Heart right ventricle (tissue), 16 donors: ENCODE results near the gene PTGES. TPM values are rescaled to one million over a fixed set of nuclear protein-coding genes. Genes with fewer than 3 reads are reported as not detected.
"Not testable (repeated sequence)": the region's sequence is repeated elsewhere in the genome, so short reads cannot be mapped to it uniquely, and the experiment has no call there.

ENCODE experiments used
- ATAC-seq, 8 donors: fragments of 200-7000 bp; cut with Tn5 transposase; one replicate each; pipeline ENCODE4 v1.9.1; 2020; ENCODE audit warnings: mild to moderate bottlenecking in 8 of 8, moderate library complexity in 8 of 8, moderate number of reproducible peaks in 1 of 8
- DNase-seq, 2 donors: peaks; one replicate each; pipeline ENCODE4 v3.0.0-alpha.2; 2020
- H3K27ac ChIP-seq, 10 donors: fragments of 200-600 bp; sonication (generic) in 2 of 10; one replicate each; pipeline versions ENCODE4 v1.5.0 to v1.8.0; 2020 to 2022; ENCODE audit warnings: mild to moderate bottlenecking in 3 of 10
- H3K27me3 ChIP-seq, 7 donors: fragments of 200-600 bp; one replicate each; pipeline ENCODE4 v1.8.0; 2021 to 2022; ENCODE audit warnings: mild to moderate bottlenecking in 2 of 7
- H3K36me3 ChIP-seq, 9 donors: fragments of 200-600 bp; sonication (generic) in 1 of 9; one replicate each; pipeline versions ENCODE4 v1.5.0 to v1.8.0; 2020 to 2022; ENCODE audit warnings: mild to moderate bottlenecking in 2 of 9
- H3K4me1 ChIP-seq, 9 donors: fragments of 200-600 bp; sonication (generic) in 1 of 9; one replicate each; pipeline versions ENCODE4 v1.5.0 to v1.8.0; 2020 to 2022; ENCODE audit warnings: mild to moderate bottlenecking in 4 of 9
- H3K4me3 ChIP-seq, 10 donors: fragments of 200-600 bp; sonication (generic) in 2 of 10; one replicate each; pipeline versions ENCODE4 v1.5.0 to v1.8.0; 2020 to 2022; ENCODE audit warnings: mild to moderate bottlenecking in 7 of 10, moderate library complexity in 2 of 10
- H3K9me3 ChIP-seq, 11 donors: fragments of 200-600 bp in 10 of 11; sonication (generic) in 2 of 11; one replicate each; pipeline versions ENCODE4 v1.5.0 to v1.8.0; 2013 to 2022; ENCODE audit warnings: mild to moderate bottlenecking in 2 of 11, control low read depth in 1 of 11, moderate library complexity in 1 of 11
- WGBS, 2 donors: extraction: QIAGEN DNeasy Blood & Tissue Kit; methylation state at CpG; one replicate each; pipeline ENCODE4 v1.1.7; 2013; ENCODE audit warnings: inconsistent platforms in 1 of 2; 5-methylcytosine and 5-hydroxymethylcytosine counted together
- intact Hi-C, 10 donors: fragments of 100-400 bp; cut with DNase I; formaldehyde crosslinking; loops; one replicate each; pipeline versions ENCODE4 v1.11.1 to v1.14.2; 2022
- polyA plus RNA-seq, 2 donors: library from polyadenylated mRNA; stranded (reverse); fragments of 200-250 nt; gene quantifications; one replicate each; pipeline ENCODE4 v1.2.3, GENCODE V29; 2013
- total RNA-seq, 10 donors: library from RNA; stranded (reverse); fragmentation: NEBNext Ultra II Directional in 3 of 10; extraction: Animal tissue kit (Norgen Biotek cat#: 25700) in 3 of 10; gene quantifications; one replicate each; pipeline versions ENCODE4 v1.2.1 to v1.2.4, GENCODE V29; 2021 to 2023
- TF ChIP-seq, protein P1 (sequence below), 9 donors: fragments of 200-600 bp; sonication (generic) in 2 of 9; IDR thresholded peaks; one replicate each; pipeline versions ENCODE4 v1.5.0 to v1.8.0; 2021 to 2022; ENCODE audit warnings: antibody characterized with exemption in 9 of 9, mild to moderate bottlenecking in 5 of 9, moderate library complexity in 1 of 9
- donor health status: Arrhythmogenic right ventricular cardiomyopathy.
- donor health status: ischemic (EF 13 %, LVEDD 7.1; RV severe dilation, severe dysfunction).
- donor health status: healthy with polysubstance abuse.
- donor health status: DM: no; HTN: yes; CAD: no.
- donor health status: DM: no; HTN: no; CAD: no.
- donor health status: ischemic (EF 25% LVEDD 6.9; RV normal size, moderate dysfunction).
- donor health status: ischemic (EF 25% LVEDD 5.7; RV mildly dilated, moderate dysfunction).
- donor health status: healthy.
- donor health status: DM: yes; HTN: yes; CAD: no.
- donor health status: Ischemic cardiomyopathy.
- donor health status: ischemic (EF 35%, LVEDD 5.7; RV mildly dilated, moderate dysfunction).
- donor health status: nonischemic (EF 11% LVEDD 7.7; RV severe dilation, severe dysfunction).
- donor health status: DM: yes; HTN: yes; CAD: no.
- donor health status: PGD.
- donor health status: ischemic (EF 29% LVEDD 5.4; RV normal size, mild dysfunction).
- donor health status: nonischemic (EF 23%, LVEDD 6.1; RV moderate dilation, normal function).

The PTGES gene
- total and polyA plus RNA-seq, 12 donors = 0.15 to 5.7 (median 1.5) TPM

DNA sequence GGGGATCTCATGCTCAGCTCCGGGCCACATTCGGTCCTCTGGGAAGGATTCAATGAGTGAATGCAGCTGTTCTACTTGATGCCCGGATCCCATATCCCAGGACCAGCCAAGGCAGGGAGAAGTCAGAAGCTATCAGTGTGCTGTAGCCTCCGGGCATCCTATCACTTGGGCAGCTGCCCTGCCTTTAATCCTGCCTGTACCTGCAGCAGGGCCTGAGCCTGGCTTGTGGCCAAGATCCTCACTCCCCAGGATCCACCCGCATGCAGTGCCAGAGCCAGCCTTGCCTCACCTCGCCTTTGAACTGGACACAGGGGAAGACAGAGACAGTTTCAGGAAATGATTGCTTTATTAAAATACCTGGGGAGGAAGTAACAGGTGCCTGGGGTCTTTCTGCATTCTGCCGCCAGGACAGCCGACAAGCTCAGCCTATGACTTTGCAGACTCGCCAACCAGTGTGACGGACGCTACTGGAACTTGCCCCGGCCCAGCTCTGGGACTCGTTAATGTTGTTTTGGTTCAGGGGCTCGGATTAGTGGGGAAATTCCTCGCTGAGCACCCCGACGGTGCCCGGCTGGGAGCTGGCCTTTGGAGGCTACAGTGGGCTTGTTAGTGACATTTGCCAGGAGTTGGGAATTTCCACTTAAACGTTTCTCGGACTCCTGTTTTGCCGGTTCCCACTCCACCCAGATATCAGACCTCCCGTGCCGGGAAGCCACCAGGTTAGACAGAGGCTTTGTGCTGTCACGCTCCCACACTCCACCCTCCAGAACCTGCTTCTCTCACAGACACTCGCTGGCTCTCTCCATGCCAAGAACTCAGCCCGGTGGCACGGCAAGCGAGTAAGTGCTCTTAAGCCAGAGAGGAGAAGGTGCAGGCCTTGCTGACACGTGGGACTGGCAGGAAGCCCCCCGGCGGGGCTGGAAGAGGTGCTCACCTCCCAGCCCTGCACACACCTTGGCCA is 721 bp downstream of the PTGES start:
- no peak for DNase-seq
- H3K27ac ChIP-seq = peak overlapping the region in 2 of 10 donors; percentile 2 to 53
- 26 to 36% methylated on average over 31 of the region's 31 CpGs for WGBS, 2 donors

DNA sequence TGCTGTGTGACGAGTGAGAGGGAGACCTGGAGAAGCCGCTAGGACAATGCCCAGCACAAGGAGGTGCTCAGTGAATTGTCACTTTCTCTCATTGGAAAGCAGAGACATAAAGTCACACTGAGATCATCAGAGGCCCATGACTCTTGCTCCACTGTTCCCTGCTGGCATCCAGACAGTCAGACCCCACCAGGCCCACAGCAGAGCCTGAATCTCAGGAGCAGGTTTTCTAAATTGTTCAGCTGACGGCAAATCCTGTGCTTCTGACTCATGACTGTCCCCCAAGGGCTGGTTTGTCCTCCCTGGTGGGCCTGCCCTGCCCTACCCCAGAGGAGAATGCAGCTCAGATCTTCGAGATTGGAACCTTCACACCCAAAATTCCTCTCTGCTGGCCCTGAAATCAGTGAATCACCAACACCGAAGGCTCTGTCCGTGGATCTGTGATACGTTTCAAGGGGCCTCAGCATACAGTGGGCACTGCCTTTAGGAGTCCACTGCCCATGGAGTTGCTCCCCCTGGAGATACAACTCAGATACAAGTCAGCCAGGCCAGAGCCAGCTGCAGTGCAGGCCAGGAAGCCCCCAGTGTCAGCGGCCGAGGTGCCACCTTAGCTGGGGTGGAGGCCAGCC is 2.7 kb downstream of the PTGES start:
- intact Hi-C loops = no loop called here
- ATAC-seq = no peak
- WGBS, 2 donors = 88 to 92% methylated on average over 9 of the region's 9 CpGs

More for the DNA sequence above, 721 bp downstream of the PTGES start:
- H3K4me3 ChIP-seq = peak overlapping the region in 9 of 10 donors; percentile 20 to 58 (median 44)
- H3K27me3 ChIP-seq = peaks cover 0 to 17% (median 9%) of the 10 kb centered on the region in 7 donors
- ATAC-seq = peak in 5 of 8 donors; percentile 14 to 42 (median 24)
- H3K9me3 ChIP-seq = no peaks in the 10 kb centered on the region
- TF ChIP-seq, protein P1, sequence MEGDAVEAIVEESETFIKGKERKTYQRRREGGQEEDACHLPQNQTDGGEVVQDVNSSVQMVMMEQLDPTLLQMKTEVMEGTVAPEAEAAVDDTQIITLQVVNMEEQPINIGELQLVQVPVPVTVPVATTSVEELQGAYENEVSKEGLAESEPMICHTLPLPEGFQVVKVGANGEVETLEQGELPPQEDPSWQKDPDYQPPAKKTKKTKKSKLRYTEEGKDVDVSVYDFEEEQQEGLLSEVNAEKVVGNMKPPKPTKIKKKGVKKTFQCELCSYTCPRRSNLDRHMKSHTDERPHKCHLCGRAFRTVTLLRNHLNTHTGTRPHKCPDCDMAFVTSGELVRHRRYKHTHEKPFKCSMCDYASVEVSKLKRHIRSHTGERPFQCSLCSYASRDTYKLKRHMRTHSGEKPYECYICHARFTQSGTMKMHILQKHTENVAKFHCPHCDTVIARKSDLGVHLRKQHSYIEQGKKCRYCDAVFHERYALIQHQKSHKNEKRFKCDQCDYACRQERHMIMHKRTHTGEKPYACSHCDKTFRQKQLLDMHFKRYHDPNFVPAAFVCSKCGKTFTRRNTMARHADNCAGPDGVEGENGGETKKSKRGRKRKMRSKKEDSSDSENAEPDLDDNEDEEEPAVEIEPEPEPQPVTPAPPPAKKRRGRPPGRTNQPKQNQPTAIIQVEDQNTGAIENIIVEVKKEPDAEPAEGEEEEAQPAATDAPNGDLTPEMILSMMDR (IDR thresholded peaks at IDR 0.05) = no peak
- intact Hi-C loops = no loop called here
- peaks cover 2 to 25% (median 17%) of the 10 kb centered on the region in 9 donors for H3K4me1 ChIP-seq
- no peaks in the 10 kb centered on the region for H3K36me3 ChIP-seq

DNA sequence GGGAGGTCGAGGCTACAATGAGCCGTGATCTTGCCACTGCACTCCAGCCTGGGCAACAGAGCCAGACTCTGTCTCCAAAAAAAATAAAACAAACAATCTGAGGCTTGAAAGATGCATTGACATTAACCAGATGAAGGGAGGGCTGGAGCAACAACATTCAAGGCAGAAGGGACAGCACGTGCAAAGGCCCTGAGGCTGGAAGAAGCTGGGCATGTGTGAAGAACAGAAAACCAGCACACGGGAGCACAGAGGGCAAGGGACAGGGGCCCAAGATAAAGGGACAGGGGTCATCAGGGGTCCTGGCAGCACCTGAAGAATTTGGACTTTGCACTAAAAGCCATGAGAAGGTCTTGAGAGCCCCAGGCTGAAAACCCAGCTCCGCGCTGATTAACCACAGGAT is 3.3 kb downstream of the PTGES start:
- Histone ChIP-seq H3K27me3 (peaks cover 0 to 15% (median 9%) of the 10 kb centered on the region in 7 donors), H3K4me3 (no peak overlapping the region), H3K27ac (no peak overlapping the region), H3K9me3 (no peaks in the 10 kb centered on the region), H3K36me3 (no peaks in the 10 kb centered on the region), H3K4me1 (peaks cover 2 to 21% (median 17%) of the 10 kb centered on the region in 9 donors)
- ATAC-seq = no peak
- 93 to 94% methylated on average over 6 of the region's 6 CpGs for WGBS, 2 donors
- TF ChIP-seq, protein P1 (IDR thresholded peaks at IDR 0.05) = no peak
- intact Hi-C loops = no loop called here
- DNase-seq = no peak

More for the DNA sequence above, 2.7 kb downstream of the PTGES start:
- Histone ChIP-seq H3K9me3 (no peaks in the 10 kb centered on the region), H3K4me1 (peaks cover 2 to 21% (median 17%) of the 10 kb centered on the region in 9 donors), H3K27me3 (peaks cover 0 to 17% (median 9%) of the 10 kb centered on the region in 7 donors), H3K27ac (no peak overlapping the region), H3K4me3 (no peak overlapping the region), H3K36me3 (no peaks in the 10 kb centered on the region)
- DNase-seq = no peak
- TF ChIP-seq, protein P1 (IDR thresholded peaks at IDR 0.05) = no peak

DNA sequence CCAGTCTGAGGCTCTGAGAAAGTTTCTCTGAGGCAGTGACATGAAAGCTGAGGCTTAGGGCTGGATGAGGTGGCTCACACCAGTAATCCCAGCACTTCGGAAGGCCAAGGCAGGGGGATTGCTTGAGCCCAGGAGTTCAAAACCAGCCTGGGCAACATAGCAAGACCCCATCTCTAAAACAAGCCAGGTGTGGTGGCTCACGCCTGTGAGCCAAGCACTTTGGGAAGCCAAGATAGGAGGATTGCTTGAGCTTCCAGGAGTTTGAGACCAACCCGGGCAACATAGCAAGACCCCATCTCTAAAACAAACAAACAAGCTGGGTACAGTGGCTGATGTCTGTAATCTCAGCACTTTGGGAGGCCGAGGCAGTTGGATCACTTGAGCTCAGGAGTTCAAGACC is 3.8 kb downstream of the PTGES start:
- peaks cover 0 to 13% (median 9%) of the 10 kb centered on the region in 7 donors for H3K27me3 ChIP-seq
- H3K27ac ChIP-seq, H3K36me3 ChIP-seq, H3K4me3 ChIP-seq, intact Hi-C loops, H3K9me3 ChIP-seq, ATAC-seq, DNase-seq: not testable (repeated sequence)
- 92 to 98% methylated on average over 4 of the region's 4 CpGs for WGBS, 2 donors
- peaks cover 2 to 21% (median 17%) of the 10 kb centered on the region in 9 donors for H3K4me1 ChIP-seq
